T1000 (cell line): ENCODE results near the gene NR4A1.

ENCODE experiments used
- DNase-seq: peaks from one replicate; lab custom pipeline; 2025; ENCODE audit warnings: mixed read lengths; lab: John Stamatoyannopoulos, UW

Gene NR4A1

GRCh38 chr12:52018433-52019112 lies 32.7 kb upstream of the NR4A1 start:
- no peak for DNase-seq

GRCh38 chr12:52019113-52019770 lies 32.0 kb upstream of the NR4A1 start:
- no peak for DNase-seq

- peak; percentile 93 for DNase-seq
Observed at GRCh38 chr12:52020539-52021336, 30.5 kb upstream of the NR4A1 start.

GRCh38 chr12:52022841-52023181 lies 28.4 kb upstream of the NR4A1 start:
- no peak for DNase-seq

- DNase-seq = peak; percentile 100
Observed at GRCh38 chr12:52023182-52023975, 27.9 kb upstream of the NR4A1 start.

DNA sequence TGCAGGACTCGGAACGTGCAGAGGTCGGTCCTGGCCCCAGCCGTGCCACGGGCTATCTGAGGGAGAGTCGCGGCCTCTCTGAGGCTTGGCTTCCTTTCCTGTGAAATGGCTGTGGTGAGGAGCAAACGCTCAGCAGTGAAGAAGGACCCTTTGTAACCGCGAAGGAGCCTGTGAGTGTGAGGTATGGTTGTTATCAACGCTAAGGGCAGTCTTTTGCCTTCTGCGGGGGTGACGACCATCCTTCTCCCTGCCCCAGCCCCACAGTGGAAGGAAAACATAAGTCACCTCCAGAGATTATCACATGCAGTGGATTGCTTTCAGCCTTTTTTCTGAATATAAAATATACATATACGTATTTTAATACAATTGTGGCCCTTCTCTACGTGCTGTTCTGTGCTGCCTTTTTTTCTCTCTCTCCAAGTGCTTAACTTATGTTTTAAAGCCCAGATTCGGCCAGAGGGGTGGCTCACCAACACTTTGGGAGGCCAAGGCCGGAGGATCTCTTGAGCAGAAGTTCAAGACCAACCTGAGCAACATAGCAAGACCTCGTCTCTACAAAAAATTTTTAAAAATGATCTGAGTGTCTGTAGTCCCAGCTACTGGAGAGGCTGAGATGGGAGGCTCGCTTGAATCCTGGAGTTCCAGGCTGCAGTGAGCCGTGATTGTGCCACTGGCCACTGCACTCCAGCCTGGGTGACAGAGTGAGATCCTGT lies 27.1 kb upstream of the NR4A1 start:
- no peak for DNase-seq

DNA sequence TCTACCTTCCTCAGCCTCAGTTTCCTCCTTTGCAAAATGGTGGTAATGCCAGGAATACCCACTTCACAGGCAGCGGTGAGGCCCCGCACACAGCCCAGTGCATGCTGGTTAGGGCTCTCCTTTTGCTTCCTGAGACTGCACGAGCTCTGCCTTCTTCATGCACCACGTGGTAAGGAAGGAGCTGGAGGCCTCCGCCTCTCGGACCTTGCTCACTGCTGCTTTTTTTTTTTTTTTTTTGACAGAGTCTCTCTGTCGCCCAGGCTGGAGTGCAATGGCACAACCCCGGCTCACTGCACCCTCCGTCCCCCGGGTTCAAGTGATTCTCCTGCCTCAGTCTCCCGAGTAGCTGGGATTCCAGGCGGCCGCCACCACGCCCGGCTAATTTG lies 26.4 kb upstream of the NR4A1 start:
- no peak for DNase-seq

GRCh38 chr12:52026263-52026662 lies 25.0 kb upstream of the NR4A1 start:
- DNase-seq = no peak

GRCh38 chr12:52027085-52027843 lies 24.0 kb upstream of the NR4A1 start:
- DNase-seq = no peak

- peak; percentile 100 for DNase-seq
Observed at GRCh38 chr12:52029685-52030084, 21.6 kb upstream of the NR4A1 start.

DNA sequence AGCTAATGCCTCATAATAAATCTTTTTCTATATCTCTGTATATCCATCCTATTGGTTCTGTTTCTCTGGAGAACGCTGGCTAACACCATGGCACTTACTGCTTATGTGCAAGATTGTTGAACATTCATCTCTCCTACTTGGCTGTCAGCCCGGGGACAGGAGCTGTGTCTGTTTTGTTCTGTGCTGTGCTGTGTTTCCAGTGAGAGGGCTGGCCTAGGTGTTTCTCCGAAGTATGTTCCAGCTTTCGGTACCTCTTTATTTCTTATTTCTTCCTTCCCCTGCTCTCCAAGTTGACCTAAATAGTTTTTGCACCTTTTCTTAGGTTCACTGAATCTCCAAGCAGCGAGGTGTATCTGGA lies 18.8 kb upstream of the NR4A1 start:
- DNase-seq = peak; percentile 98

DNA sequence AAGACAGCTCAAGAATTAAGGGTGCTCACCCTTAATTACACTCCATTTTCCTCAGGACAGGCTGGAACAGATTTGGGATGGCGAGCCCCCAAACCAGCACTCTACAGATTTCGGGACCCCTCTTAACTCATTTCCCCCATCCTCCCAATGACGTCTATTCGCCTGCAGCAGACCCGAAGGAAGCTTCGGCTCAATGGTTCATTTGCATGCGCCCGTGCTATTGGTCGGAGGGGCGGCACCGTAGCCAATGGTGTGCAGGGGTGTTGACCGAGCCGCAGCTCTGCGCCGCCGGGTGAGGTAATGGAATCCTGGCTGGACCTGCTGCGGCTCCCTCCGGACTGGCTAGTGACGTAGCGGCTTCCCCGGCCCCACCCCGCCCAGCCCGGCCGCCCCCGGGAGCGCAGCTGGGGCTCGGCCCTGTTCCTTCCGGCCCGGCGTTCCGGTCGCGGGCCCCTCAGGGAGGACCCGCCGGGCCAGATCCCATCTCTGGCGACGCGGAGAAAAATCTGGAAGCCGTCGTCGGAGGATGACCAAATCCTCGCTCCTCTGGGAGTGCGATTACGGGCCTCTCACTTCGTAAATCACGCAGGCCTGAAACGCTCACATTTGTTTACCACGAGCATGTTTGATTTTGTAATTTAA lies 18.3 kb upstream of the NR4A1 start:
- DNase-seq = peak; percentile 100

GRCh38 chr12:52033446-52034140 lies 17.6 kb upstream of the NR4A1 start:
- DNase-seq = no peak

DNA sequence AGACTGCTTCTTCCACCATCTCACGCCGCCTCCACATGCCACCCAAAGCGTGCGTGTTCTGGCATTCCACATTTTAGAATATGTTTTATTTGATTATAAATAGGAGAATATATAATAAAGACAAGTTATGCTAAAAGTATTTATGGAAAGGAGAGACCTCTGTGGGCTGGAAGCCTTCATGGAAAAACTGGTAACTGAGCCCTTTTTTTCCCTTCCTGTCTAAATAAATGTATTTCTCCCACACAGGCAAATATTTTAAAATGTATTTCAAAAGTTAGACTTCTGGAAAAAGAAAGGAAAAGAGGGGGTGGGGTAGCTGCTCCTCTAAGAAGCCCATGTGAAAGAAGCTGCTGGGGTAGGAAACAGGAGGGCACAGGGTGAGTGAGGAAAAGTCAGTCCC lies 16.1 kb upstream of the NR4A1 start:
- DNase-seq = no peak

DNA sequence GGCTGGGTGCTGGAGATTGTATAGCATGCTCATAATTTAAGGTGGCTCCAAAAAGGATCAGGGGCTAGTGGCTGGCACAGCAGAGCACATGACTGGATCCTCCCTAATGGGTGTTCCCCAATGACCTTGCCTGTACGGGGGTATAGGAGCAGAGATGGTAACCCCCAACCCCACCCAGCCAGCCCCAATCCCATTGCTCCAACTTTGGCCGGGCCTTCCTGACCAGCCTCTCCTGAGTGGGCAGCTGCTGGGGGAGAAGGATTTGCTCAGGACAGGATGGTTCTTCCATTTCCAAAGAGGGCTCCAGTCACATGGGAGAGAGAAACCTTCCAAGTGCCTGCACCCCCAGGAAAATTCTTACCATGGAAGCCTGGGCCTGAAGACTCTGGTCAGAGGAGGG lies 15.3 kb upstream of the NR4A1 start:
- DNase-seq = no peak

DNA sequence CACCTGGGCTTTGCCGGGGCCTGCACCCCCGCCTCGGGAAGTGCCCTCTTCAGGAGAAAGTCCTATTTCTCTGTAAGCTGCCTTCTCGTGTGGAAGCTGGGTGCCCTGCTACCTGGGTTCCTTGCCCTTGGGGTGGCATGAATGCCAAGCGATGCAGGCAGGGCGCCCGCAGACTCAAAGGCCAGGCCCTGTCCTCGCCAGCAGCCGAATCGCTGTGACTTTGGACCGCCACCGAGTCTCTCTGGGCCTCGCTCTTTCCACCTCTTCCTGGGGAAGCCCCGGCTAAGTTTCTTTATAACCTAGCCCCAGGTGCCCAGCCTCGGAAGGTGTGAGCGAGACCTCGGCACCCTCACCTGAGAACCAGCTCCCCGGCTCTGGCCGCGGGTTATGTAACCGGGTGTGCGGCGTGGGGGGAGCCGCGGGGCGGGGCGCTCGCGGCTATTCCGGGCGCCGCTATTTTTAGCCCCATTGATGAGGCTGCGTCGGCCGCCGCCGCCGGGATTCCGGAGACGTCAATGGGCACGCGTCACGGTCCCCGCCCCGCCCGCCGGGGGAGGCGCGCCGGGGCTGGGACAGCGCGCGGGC lies 14.6 kb upstream of the NR4A1 start:
- DNase-seq = peak; percentile 100

DNA sequence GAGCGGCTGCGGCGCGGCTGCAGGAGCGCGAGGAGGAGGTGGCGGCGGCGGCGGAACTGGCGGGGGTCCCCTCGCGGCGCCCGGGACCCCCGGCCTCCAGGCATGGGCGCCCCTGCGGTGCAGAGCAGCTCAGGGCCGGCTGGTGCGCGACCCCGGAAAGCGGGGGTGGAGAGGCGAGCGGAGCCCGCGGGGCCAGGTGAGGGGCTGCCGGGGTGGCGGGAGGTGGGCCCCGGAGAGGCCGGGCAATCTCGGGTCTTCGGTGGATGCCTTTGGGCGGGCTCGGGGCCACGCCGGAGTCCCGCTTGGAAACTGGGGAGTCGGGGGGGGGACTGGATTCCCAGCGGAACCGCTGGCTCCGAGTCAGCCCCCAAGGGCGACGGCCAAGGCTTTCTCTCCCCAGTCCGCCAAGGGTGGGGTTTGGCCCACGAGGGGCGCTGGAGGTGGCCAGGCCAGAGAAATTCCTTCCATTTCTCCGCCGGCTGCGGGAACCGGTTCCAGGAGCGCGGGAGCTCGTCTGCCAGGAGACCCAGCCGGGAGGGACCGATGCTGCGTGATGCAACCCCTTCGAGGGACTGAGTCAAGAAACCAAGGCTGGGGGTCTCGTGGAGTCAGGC lies 13.9 kb upstream of the NR4A1 start:
- peak; percentile 96 for DNase-seq

GRCh38 chr12:52038447-52038846 lies 12.8 kb upstream of the NR4A1 start:
- DNase-seq = no peak

- DNase-seq = no peak
Observed at GRCh38 chr12:52041035-52041434, 10.2 kb upstream of the NR4A1 start.
